Measurements from ENCODE around the gene TAF1.

TAF1 gene

GRCh38 chrX:71453056-71453455, 86.9 kb downstream of the TAF1 start:
- peaks cover 39% of the 10 kb centered on the region for H3K36me3 ChIP-seq (ENCODE audit: insufficient read depth, low read length)
- TF ChIP-seq CTCF (IDR thresholded peaks at IDR 0.05; ENCODE audit: low read length) (no peak), EZH2 (IDR thresholded peaks at IDR 0.05; ENCODE audit: borderline replicate concordance, low read length) (no peak)
- no peak overlapping the region for H2AFZ ChIP-seq (ENCODE audit: low read length)
- no peaks in the 10 kb centered on the region for H3K4me1 ChIP-seq (ENCODE audit: insufficient read depth, low read length, severe bottlenecking)
- H3K27ac ChIP-seq (ENCODE audit: low read depth, low read length, poor library complexity, severe bottlenecking), result no peak overlapping the region
- no peaks in the 10 kb centered on the region for H3F3A ChIP-seq (ENCODE audit: insufficient read depth, low read length)
- no peaks in the 10 kb centered on the region for H3K27me3 ChIP-seq (ENCODE audit: insufficient read depth, low read length)
- H3K4me3 ChIP-seq (ENCODE audit: low read depth, low read length, poor library complexity, severe bottlenecking), result no peak overlapping the region
- no peaks in the 10 kb centered on the region for H3K9me2 ChIP-seq (ENCODE audit: low read depth, low read length)
- H4K20me1 ChIP-seq (ENCODE audit: insufficient read depth, low read length), result no peaks in the 10 kb centered on the region
- H3K79me2 ChIP-seq (ENCODE audit: insufficient read depth, low read length), result no peaks in the 10 kb centered on the region
- H3K9me3 ChIP-seq (ENCODE audit: low read length), result no peaks in the 10 kb centered on the region
- H3K9ac ChIP-seq (ENCODE audit: low read length), result no peak overlapping the region
- no peak overlapping the region for H3K4me2 ChIP-seq (ENCODE audit: low read length)

- no peaks in the 10 kb centered on the region for H3K27me3 ChIP-seq (ENCODE audit: insufficient read depth, low read length)
- H3K9me2 ChIP-seq (ENCODE audit: low read depth, low read length), result no peaks in the 10 kb centered on the region
- peaks cover 48% of the 10 kb centered on the region for H3K36me3 ChIP-seq (ENCODE audit: insufficient read depth, low read length)
- H3K4me2 ChIP-seq (ENCODE audit: low read length), result no peak overlapping the region
- no peaks in the 10 kb centered on the region for H3F3A ChIP-seq (ENCODE audit: insufficient read depth, low read length)
- H3K9me3 ChIP-seq (ENCODE audit: low read length), result no peaks in the 10 kb centered on the region
- no peaks in the 10 kb centered on the region for H4K20me1 ChIP-seq (ENCODE audit: insufficient read depth, low read length)
- no peaks in the 10 kb centered on the region for H3K79me2 ChIP-seq (ENCODE audit: insufficient read depth, low read length)
- H3K4me3 ChIP-seq (ENCODE audit: low read depth, low read length, poor library complexity, severe bottlenecking), result no peak overlapping the region
- TF ChIP-seq CTCF (IDR thresholded peaks at IDR 0.05; ENCODE audit: low read length), result no peak
- no peak for TF ChIP-seq EZH2 (IDR thresholded peaks at IDR 0.05; ENCODE audit: borderline replicate concordance, low read length)
- no peak overlapping the region for H2AFZ ChIP-seq (ENCODE audit: low read length)
- no peak overlapping the region for H3K27ac ChIP-seq (ENCODE audit: low read depth, low read length, poor library complexity, severe bottlenecking)
- no peaks in the 10 kb centered on the region for H3K4me1 ChIP-seq (ENCODE audit: insufficient read depth, low read length, severe bottlenecking)
- no peak overlapping the region for H3K9ac ChIP-seq (ENCODE audit: low read length)
Observed at GRCh38 chrX:71454222-71454621, 88.1 kb downstream of the TAF1 start.

- no peaks in the 10 kb centered on the region for H3F3A ChIP-seq (ENCODE audit: insufficient read depth, low read length)
- no peak overlapping the region for H3K4me3 ChIP-seq (ENCODE audit: low read depth, low read length, poor library complexity, severe bottlenecking)
- H3K9me3 ChIP-seq (ENCODE audit: low read length), result no peaks in the 10 kb centered on the region
- H2AFZ ChIP-seq (ENCODE audit: low read length), result no peak overlapping the region
- H3K79me2 ChIP-seq (ENCODE audit: insufficient read depth, low read length), result no peaks in the 10 kb centered on the region
- peaks cover 83% of the 10 kb centered on the region for H3K36me3 ChIP-seq (ENCODE audit: insufficient read depth, low read length)
- no peaks in the 10 kb centered on the region for H3K27me3 ChIP-seq (ENCODE audit: insufficient read depth, low read length)
- H3K27ac ChIP-seq (ENCODE audit: low read depth, low read length, poor library complexity, severe bottlenecking), result no peak overlapping the region
- no peaks in the 10 kb centered on the region for H4K20me1 ChIP-seq (ENCODE audit: insufficient read depth, low read length)
- H3K4me1 ChIP-seq (ENCODE audit: insufficient read depth, low read length, severe bottlenecking), result no peaks in the 10 kb centered on the region
- H3K4me2 ChIP-seq (ENCODE audit: low read length), result no peak overlapping the region
- TF ChIP-seq EZH2 (IDR thresholded peaks at IDR 0.05; ENCODE audit: borderline replicate concordance, low read length), result no peak
- H3K9me2 ChIP-seq (ENCODE audit: low read depth, low read length), result no peaks in the 10 kb centered on the region
- no peak overlapping the region for H3K9ac ChIP-seq (ENCODE audit: low read length)
Observed at GRCh38 chrX:71458866-71459265, 92.7 kb downstream of the TAF1 start.

- no peak overlapping the region for H2AFZ ChIP-seq (ENCODE audit: low read length)
- no peaks in the 10 kb centered on the region for H3F3A ChIP-seq (ENCODE audit: insufficient read depth, low read length)
- H3K4me3 ChIP-seq (ENCODE audit: low read depth, low read length, poor library complexity, severe bottlenecking), result no peak overlapping the region
- no peaks in the 10 kb centered on the region for H3K9me2 ChIP-seq (ENCODE audit: low read depth, low read length)
- no peaks in the 10 kb centered on the region for H3K27me3 ChIP-seq (ENCODE audit: insufficient read depth, low read length)
- H4K20me1 ChIP-seq (ENCODE audit: insufficient read depth, low read length), result no peaks in the 10 kb centered on the region
- TF ChIP-seq CTCF (IDR thresholded peaks at IDR 0.05; ENCODE audit: low read length) (no peak), EZH2 (IDR thresholded peaks at IDR 0.05; ENCODE audit: borderline replicate concordance, low read length) (no peak)
- H3K27ac ChIP-seq (ENCODE audit: low read depth, low read length, poor library complexity, severe bottlenecking), result no peak overlapping the region
- H3K36me3 ChIP-seq (ENCODE audit: insufficient read depth, low read length), result peaks cover 46% of the 10 kb centered on the region
- H3K9ac ChIP-seq (ENCODE audit: low read length), result no peak overlapping the region
- no peaks in the 10 kb centered on the region for H3K9me3 ChIP-seq (ENCODE audit: low read length)
- H3K79me2 ChIP-seq (ENCODE audit: insufficient read depth, low read length), result no peaks in the 10 kb centered on the region
- H3K4me2 ChIP-seq (ENCODE audit: low read length), result no peak overlapping the region
- no peaks in the 10 kb centered on the region for H3K4me1 ChIP-seq (ENCODE audit: insufficient read depth, low read length, severe bottlenecking)
Observed at GRCh38 chrX:71464968-71465367, 98.8 kb downstream of the TAF1 start.

Data from OCI-LY1 (cell line).